Heart left ventricle (tissue), 16 donors: Measurements from ENCODE around the gene TTYH1. TPM values are rescaled to one million over a fixed set of nuclear protein-coding genes. Genes with fewer than 3 reads are reported as not detected.
"Not testable (repeated sequence)": the region's sequence is repeated elsewhere in the genome, so short reads cannot be mapped to it uniquely, and the experiment has no call there.

ENCODE experiments used
- ATAC-seq, 4 donors: fragments of 200-7000 bp; cut with Tn5 transposase; one replicate each; pipeline ENCODE4 v1.9.1; 2020 to 2022; ENCODE audit warnings: moderate library complexity in 4 of 4, mild to moderate bottlenecking in 3 of 4, moderate number of reproducible peaks in 1 of 4
- DNase-seq, 5 donors: peaks; one replicate each; pipeline ENCODE4 v3.0.0-alpha.2; 2020
- H3K27ac ChIP-seq, 12 donors: fragments of 200-600 bp; sonication (generic) in 4 of 12; one replicate each; pipeline versions ENCODE4 v1.5.0 to v1.8.0; 2016 to 2022; ENCODE audit warnings: mild to moderate bottlenecking in 2 of 12
- H3K27me3 ChIP-seq, 9 donors: fragments of 200-600 bp; sonication (generic) in 2 of 9; one replicate each; pipeline versions ENCODE4 v1.5.1 to v1.8.0; 2016 to 2022; ENCODE audit warnings: mild to moderate bottlenecking in 3 of 9
- H3K36me3 ChIP-seq, 9 donors: fragments of 200-600 bp; sonication (generic) in 2 of 9; one replicate each; pipeline versions ENCODE4 v1.5.0 to v1.8.0; 2018 to 2022; ENCODE audit warnings: mild to moderate bottlenecking in 2 of 9
- H3K4me1 ChIP-seq, 12 donors: fragments of 200-600 bp; sonication (generic) in 4 of 12; one replicate each; pipeline versions ENCODE4 v1.5.0 to v1.8.0; 2016 to 2022; ENCODE audit warnings: mild to moderate bottlenecking in 3 of 12
- H3K4me3 ChIP-seq, 12 donors: fragments of 200-600 bp; sonication (generic) in 4 of 12; one replicate each; pipeline versions ENCODE4 v1.5.0 to v1.8.0; 2017 to 2022; ENCODE audit warnings: mild to moderate bottlenecking in 9 of 12, moderate library complexity in 4 of 12
- H3K9me3 ChIP-seq, 12 donors: fragments of 200-600 bp; sonication (generic) in 4 of 12; one replicate each; pipeline versions ENCODE4 v1.5.0 to v1.8.0; 2016 to 2022; ENCODE audit warnings: mild to moderate bottlenecking in 1 of 12
- POLR2A ChIP-seq, 2 donors: fragments of 450-650 bp; IDR thresholded peaks; one replicate each; pipeline ENCODE4 v1.6.1; 2017; ENCODE audit warnings: antibody characterized with exemption in 2 of 2, mild to moderate bottlenecking in 2 of 2, moderate library complexity in 2 of 2
- WGBS, 4 donors: extraction: QIAGEN DNeasy Blood & Tissue Kit in 2 of 4; methylation state at CpG; one replicate each; pipeline versions ENCODE4 v1.1.5 to v1.1.7; 2013 to 2018; 5-methylcytosine and 5-hydroxymethylcytosine counted together
- intact Hi-C, 10 donors: fragments of 100-400 bp; cut with DNase I; formaldehyde crosslinking; loops; one replicate each; pipeline versions ENCODE4 v1.11.1 to v1.14.2; 2022
- long read RNA-seq, 3 donors: library from polyadenylated mRNA; unstranded; transcript quantifications; one replicate each; pipeline ENCODE4 v2.0.0, GENCODE V29; 2020 to 2021
- polyA plus RNA-seq, 2 donors: library from polyadenylated mRNA; stranded (reverse); fragments of 200-250 nt; gene quantifications; one replicate each; pipeline ENCODE4 v1.2.3, GENCODE V29; 2013
- total RNA-seq, 9 donors: library from RNA; depleted of rRNA in 2 of 9; stranded (reverse); fragments of >200 nt in 2 of 9; fragmentation: NEBNext Ultra II Directional in 3 of 9; extraction: Animal tissue kit (Norgen Biotek cat#: 25700) in 3 of 9; gene quantifications; one replicate each; pipeline versions ENCODE4 v1.1.0 to v1.2.4, GENCODE V29; 2016 to 2023
- TF ChIP-seq, protein P1 (sequence below), 12 donors: fragments of 200-600 bp; sonication (generic) in 4 of 12; IDR thresholded peaks; one replicate each; pipeline versions ENCODE4 v1.5.0 to v1.8.0; 2018 to 2022; ENCODE audit warnings: antibody characterized with exemption in 12 of 12, mild to moderate bottlenecking in 5 of 12
- donor health status: ischemic (EF 13 %, LVEDD 7.1; RV severe dilation, severe dysfunction).
- donor health status: healthy with polysubstance abuse.
- donor health status: DM: no; HTN: yes; CAD: no.
- donor health status: DM: no; HTN: no; CAD: no.
- donor health status: ischemic (EF 25% LVEDD 6.9; RV normal size, moderate dysfunction).
- donor health status: ischemic (EF 25% LVEDD 5.7; RV mildly dilated, moderate dysfunction).
- donor health status: healthy.
- donor health status: DM: yes; HTN: yes; CAD: no.
- donor health status: ischemic (EF 35%, LVEDD 5.7; RV mildly dilated, moderate dysfunction).
- donor health status: nonischemic (EF 11% LVEDD 7.7; RV severe dilation, severe dysfunction).
- donor health status: DM: yes; HTN: yes; CAD: no.
- donor health status: PGD.
- donor health status: ischemic (EF 29% LVEDD 5.4; RV normal size, mild dysfunction).
- donor health status: nonischemic (EF 23%, LVEDD 6.1; RV moderate dilation, normal function).

Gene TTYH1
- total RNA-seq (1 to 10 TPM in 5 of 9 donors, under 1 TPM in 4; 0.46 to 6.9 (median 1.1) TPM), polyA plus RNA-seq (1 to 10 TPM in 1 of 2 donors, under 1 TPM in 1; 0.85 to 1.8 TPM)
- long read RNA-seq, donor 1, partial matches to known transcripts = 2 of 4 reads
- long read RNA-seq, donor 1, other reads (novel, unspliced or antisense) = 1 of 4 reads
- long read RNA-seq, donor 2, partial matches to known transcripts = 1 of 8 reads
- long read RNA-seq, donor 2, other reads (novel, unspliced or antisense) = 3 of 8 reads
- long read RNA-seq, donor 3, partial matches to known transcripts = 0 of 3 reads
- long read RNA-seq, donor 3, other reads (novel, unspliced or antisense) = 1 of 3 reads

DNA sequence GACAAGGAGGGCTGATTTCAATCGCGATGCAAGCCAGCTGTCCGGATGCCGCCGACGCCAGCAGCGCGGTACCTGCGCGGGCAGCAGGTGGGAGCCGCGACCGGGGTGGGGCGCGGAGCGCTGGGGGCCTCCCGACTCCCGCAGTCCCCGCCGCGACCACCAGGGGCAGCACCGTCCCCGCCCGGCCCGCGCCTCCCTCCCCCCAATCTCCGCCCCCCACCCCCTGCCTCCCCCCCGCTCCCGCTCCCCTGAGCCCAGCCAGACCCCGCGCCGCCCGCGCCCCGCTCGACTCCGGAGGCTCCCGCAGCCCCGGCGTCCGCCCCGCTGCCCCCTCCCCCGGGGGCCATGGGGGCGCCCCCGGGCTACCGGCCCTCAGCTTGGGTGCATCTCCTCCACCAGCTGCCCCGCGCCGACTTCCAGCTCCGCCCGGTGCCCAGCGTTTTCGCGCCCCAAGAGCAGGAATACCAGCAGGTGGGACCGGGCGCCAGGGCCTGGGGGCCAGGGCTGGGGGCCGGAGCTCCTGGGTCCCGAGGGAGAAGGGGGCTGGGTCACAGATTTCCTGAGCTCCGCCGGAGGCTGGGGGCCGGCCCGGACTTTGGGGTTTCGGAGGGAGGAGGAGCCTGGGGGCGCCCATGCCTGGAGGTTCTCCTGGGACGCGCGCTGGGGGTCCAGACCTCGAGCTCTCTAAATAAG lies at the start of gene TTYH1:
Gene TTYH1, plus strand, starts transcription at position 257 of the 693 bp plus-strand sequence. Its CDS starts 89 bp downstream, at position 346.
- no peak for DNase-seq
- TF ChIP-seq, protein P1, sequence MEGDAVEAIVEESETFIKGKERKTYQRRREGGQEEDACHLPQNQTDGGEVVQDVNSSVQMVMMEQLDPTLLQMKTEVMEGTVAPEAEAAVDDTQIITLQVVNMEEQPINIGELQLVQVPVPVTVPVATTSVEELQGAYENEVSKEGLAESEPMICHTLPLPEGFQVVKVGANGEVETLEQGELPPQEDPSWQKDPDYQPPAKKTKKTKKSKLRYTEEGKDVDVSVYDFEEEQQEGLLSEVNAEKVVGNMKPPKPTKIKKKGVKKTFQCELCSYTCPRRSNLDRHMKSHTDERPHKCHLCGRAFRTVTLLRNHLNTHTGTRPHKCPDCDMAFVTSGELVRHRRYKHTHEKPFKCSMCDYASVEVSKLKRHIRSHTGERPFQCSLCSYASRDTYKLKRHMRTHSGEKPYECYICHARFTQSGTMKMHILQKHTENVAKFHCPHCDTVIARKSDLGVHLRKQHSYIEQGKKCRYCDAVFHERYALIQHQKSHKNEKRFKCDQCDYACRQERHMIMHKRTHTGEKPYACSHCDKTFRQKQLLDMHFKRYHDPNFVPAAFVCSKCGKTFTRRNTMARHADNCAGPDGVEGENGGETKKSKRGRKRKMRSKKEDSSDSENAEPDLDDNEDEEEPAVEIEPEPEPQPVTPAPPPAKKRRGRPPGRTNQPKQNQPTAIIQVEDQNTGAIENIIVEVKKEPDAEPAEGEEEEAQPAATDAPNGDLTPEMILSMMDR (IDR thresholded peaks at IDR 0.05) = peak; percentile 7 to 50 (median 30)
- no peak for TF ChIP-seq POLR2A (IDR thresholded peaks at IDR 0.05)
- Histone ChIP-seq H3K27ac (peak within 1 kb of the TSS in 3 of 12 donors; percentile 25 to 56 (median 31)), H3K4me1 (peaks cover 0 to 34% (median 7%) of the 10 kb centered on the region in 12 donors), H3K27me3 (peaks cover 23 to 74% (median 45%) of the 10 kb centered on the region in 9 donors), H3K36me3 (no peaks in the 10 kb centered on the region), H3K4me3 (peak within 1 kb of the TSS in 10 of 12 donors; percentile 3 to 52 (median 38)), H3K9me3 (no peaks in the 10 kb centered on the region)
- WGBS, 4 donors = 3 to 4% (median 3%) methylated on average over 10 to 64 of the region's 68 CpGs
- intact Hi-C loops = no loop called here
- no peak for ATAC-seq

DNA sequence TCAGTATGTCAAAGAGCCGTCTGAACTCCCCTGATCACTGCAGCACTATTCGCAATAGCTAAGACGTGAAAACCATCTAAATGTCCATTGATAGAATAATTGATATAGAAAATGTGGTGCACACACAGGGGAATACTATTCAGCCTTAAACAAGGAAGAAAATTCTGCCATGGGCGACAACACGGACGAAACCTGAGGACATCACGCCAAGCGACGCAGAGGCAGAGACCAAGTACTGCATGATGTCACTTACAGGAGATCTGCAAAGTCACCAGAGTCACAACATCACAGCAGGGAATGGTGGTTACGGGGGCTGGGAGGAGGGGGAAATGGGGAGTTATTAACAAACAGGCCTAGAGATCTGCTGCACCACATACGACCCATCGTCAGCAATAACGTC lies 49.5 kb upstream of the TTYH1 start:
- 81 to 91% (median 87%) methylated on average over 12 to 13 of the region's 13 CpGs for WGBS, 4 donors
- ATAC-seq, H3K27me3 ChIP-seq, H3K9me3 ChIP-seq, intact Hi-C loops, H3K4me3 ChIP-seq, DNase-seq, H3K36me3 ChIP-seq: not testable (repeated sequence)
- Histone ChIP-seq H3K27ac (peak overlapping the region in 1 of 12 donors; percentile 91), H3K4me1 (peaks cover 0 to 17% (median 0%) of the 10 kb centered on the region in 12 donors)

DNA sequence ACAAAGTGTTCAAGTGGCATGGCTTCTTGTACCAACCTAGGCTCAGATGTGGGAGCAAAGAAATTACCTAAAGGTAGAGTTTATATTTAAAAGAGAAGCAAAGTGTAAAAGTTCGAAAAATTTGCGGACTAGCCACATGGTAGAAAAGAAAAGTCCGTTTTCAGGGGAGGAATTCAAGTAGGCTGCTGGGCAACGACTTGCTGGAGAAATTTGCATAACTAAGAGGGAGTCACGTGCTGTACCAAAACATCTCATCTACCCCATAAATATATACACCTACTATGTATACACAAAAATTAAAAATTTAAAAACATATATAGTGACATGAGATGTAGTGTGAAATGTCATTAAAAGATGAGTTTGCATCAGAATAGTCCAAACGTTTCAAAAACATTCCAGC lies 48.5 kb upstream of the TTYH1 start:
- Histone ChIP-seq H3K27ac (no peak overlapping the region), H3K36me3 (no peaks in the 10 kb centered on the region), H3K9me3 (no peaks in the 10 kb centered on the region), H3K27me3 (peaks cover 0 to 7% (median 0%) of the 10 kb centered on the region in 9 donors), H3K4me1 (peaks cover 0 to 27% (median 0%) of the 10 kb centered on the region in 12 donors), H3K4me3 (no peak overlapping the region)
- WGBS, 4 donors = 48 to 56% (median 52%) methylated on average over 6 of the region's 6 CpGs
- TF ChIP-seq, protein P1 (IDR thresholded peaks at IDR 0.05) = no peak
- no peak for TF ChIP-seq POLR2A (IDR thresholded peaks at IDR 0.05)
- ATAC-seq = no peak
- DNase-seq = no peak
- intact Hi-C loops = no loop called here

DNA sequence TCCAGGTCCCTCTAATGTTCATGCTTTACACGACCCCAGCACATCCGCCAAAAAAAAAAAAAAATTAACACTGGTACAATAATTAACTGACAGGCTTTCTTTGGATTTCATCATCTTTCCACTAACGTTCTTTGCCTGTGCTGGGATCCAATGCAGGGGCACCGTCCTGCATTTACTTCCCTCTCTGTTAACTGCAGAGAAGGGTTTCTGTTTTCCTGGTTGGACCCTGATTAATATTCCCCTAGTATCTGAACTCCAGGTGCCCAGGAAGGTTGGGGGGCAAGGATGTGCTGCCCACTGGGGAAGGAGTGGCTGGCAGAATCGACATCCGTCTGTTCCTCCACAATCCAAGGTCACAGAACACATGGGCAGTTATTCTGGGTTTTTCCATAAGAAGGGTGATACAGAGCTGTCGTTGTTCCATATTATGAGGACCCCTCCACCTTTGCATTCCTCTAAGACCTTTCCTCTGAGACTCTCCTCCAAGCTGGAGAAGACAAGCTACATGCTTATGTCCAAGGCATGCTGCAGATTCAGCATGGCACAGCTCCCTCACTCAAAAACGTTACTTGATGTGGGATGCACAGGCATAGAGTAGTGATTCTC lies 46.1 kb upstream of the TTYH1 start:
- 60 to 64% (median 63%) methylated on average over 8 of the region's 8 CpGs for WGBS, 4 donors
- TF ChIP-seq POLR2A (IDR thresholded peaks at IDR 0.05) = no peak
- TF ChIP-seq, protein P1 (IDR thresholded peaks at IDR 0.05) = no peak

DNA sequence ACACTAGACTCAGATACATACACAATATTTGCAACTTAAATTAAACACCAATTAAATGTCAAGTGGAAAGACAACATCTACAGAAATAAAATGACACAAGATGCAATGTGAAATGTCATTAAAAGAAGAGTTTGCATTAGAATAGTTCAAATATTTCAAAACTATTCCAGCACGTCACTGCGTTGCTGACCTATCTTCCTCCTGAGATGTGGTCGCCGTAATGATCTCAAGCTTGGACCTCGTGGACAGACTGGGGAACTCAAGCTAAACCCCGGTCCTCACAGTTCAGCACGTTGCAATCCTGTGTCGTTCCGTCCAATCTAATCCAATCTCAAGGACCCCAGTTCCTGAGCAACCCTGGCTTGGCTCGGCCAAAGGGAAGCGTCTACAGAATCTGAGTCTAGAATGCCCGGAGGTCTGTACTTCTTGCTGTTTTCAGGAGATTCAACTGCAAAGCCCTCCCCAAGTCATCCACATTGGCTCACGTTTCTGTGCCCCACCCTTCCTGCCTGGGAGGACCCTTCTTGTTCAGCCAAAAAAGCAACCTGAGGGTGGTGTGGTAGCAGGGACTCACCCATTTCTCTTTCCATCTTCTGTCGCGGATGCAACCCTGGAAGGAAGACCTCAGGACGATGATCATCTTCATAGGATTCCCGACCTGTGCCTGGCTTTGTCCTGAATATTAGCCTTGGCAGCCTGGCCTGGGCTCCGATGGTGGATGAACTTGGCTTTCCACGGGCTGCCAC lies 45.4 kb upstream of the TTYH1 start:
- ATAC-seq = peak in 2 of 4 donors; percentile 13 to 40
- H3K27me3 ChIP-seq, H3K36me3 ChIP-seq, DNase-seq, H3K9me3 ChIP-seq, intact Hi-C loops: not testable (repeated sequence)
- peaks cover 0 to 48% (median 0%) of the 10 kb centered on the region in 12 donors for H3K4me1 ChIP-seq
- H3K4me3 ChIP-seq = peak overlapping the region in 4 of 12 donors; percentile 9 to 47 (median 18)
- WGBS, 4 donors = 64 to 77% (median 72%) methylated on average over 7 to 15 of the region's 19 CpGs
- H3K27ac ChIP-seq = peak overlapping the region in 1 of 12 donors; percentile 86

More for the DNA sequence above, 46.1 kb upstream of the TTYH1 start:
- peaks cover 0 to 47% (median 0%) of the 10 kb centered on the region in 12 donors for H3K4me1 ChIP-seq
- peaks cover 0 to 7% (median 0%) of the 10 kb centered on the region in 9 donors for H3K27me3 ChIP-seq
- ATAC-seq (no peak), DNase-seq (no peak)
- intact Hi-C loops = no loop called here
- H3K9me3 ChIP-seq = no peaks in the 10 kb centered on the region
- no peaks in the 10 kb centered on the region for H3K36me3 ChIP-seq
- peak overlapping the region in 4 of 12 donors; percentile 9 to 47 (median 18) for H3K4me3 ChIP-seq
- H3K27ac ChIP-seq = peak overlapping the region in 1 of 12 donors; percentile 86

DNA sequence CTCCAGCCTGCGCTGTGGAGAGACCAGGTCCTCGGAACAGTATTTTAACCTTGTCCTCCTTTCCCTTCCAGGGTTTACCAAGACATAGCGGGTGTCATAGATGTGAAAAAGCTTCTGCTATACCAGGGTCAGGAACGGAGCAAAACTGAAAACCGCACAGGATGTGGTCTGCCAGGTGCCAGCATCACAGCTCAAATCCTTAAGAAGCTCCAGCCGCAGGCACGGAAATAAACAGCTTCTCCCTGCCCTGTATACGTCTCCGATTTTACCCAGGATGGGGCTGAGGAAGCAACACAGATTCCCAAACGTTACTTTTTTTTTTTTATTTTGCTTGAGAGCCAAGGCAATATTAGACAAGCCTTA lies 44.8 kb upstream of the TTYH1 start:
- H3K27me3 ChIP-seq = peaks cover 0 to 13% (median 0%) of the 10 kb centered on the region in 9 donors
- H3K9me3 ChIP-seq, DNase-seq, H3K36me3 ChIP-seq, intact Hi-C loops: not testable (repeated sequence)
- ATAC-seq = peak in 1 of 4 donors; percentile 35
- H3K4me3 ChIP-seq = peak overlapping the region in 1 of 12 donors; percentile 47
- 65 to 81% (median 75%) methylated on average over 7 to 8 of the region's 10 CpGs for WGBS, 4 donors
- H3K27ac ChIP-seq = peak overlapping the region in 1 of 12 donors; percentile 62
- peaks cover 0 to 48% (median 0%) of the 10 kb centered on the region in 12 donors for H3K4me1 ChIP-seq
